ENCODE measurements around the gene AKNA.

DNA sequence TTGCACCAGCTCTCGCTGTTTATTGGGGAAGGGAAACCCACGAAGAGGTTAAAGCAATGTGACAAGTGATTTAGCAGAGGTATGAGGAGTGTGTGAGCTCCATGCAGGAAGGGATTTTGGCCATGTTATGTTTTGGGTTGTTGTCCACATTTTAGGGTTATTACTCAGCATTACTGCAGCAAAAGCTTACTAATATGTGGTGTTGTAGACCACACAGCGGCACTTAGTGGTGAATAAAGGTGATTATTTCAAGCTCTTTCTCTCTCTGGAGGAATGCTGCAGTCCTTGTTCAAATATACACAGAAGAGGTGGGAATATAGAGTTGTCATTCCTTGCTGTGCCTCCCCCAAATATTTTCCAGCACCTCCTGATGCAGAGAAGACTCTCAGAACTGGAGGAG, 29.7 kb upstream of the AKNA start:
- TF ChIP-seq, protein P1, sequence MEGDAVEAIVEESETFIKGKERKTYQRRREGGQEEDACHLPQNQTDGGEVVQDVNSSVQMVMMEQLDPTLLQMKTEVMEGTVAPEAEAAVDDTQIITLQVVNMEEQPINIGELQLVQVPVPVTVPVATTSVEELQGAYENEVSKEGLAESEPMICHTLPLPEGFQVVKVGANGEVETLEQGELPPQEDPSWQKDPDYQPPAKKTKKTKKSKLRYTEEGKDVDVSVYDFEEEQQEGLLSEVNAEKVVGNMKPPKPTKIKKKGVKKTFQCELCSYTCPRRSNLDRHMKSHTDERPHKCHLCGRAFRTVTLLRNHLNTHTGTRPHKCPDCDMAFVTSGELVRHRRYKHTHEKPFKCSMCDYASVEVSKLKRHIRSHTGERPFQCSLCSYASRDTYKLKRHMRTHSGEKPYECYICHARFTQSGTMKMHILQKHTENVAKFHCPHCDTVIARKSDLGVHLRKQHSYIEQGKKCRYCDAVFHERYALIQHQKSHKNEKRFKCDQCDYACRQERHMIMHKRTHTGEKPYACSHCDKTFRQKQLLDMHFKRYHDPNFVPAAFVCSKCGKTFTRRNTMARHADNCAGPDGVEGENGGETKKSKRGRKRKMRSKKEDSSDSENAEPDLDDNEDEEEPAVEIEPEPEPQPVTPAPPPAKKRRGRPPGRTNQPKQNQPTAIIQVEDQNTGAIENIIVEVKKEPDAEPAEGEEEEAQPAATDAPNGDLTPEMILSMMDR (IDR thresholded peaks at IDR 0.05): no peak
- TF ChIP-seq EP300 (IDR thresholded peaks at IDR 0.05): no peak

Measured in sigmoid colon (tissue), 4 donors.